GM18502 (cell line): ENCODE data around the gene SLC66A3.

Experiments used
- ATAC-seq: cut with Tn5 transposase; IDR thresholded peaks from one replicate; pipeline ENCODE4 v1.9.1; 2021; ENCODE audit warnings: mild to moderate bottlenecking; ENCODE audit not compliant: unreplicated experiment, poor library complexity

The SLC66A3 gene

DNA sequence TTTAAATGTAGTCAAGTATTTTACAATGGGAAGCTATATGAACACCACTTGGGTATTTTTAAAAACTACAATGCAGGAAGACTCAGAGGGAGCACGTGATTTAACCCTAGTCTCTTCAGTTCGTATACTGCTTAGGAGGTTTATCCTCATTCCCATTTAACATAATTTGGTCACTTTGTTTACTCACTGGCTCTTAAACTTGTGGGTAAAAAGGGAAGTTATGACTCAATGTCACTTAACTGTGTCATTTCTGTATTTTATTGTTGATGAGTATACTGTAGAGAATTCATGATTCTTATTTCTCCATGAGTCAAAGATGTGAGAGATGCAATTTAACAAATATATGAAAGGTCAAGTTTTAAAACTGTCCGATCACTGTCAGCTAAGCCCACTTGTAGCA, 48.2 kb downstream of the SLC66A3 start:
- ATAC-seq = peak; percentile 56

DNA sequence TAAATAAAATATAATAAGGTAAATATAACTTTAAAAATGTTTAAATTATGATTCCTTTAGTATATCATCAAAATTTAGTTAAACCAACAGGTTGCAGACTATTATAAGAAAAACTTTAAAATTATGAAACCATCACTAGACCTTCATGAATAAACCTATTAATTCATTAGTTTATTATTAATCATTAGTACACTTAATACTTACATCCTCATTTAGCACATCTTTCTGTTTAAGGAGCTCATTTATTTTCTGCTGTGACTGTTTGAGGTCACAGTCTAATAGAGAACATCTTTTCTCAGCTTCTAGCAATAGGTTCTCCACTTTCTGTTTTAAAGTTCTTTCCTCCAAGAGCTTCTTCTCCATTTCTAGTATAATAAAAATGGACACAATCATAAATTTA, 52.8 kb downstream of the SLC66A3 start:
- ATAC-seq = no peak

DNA sequence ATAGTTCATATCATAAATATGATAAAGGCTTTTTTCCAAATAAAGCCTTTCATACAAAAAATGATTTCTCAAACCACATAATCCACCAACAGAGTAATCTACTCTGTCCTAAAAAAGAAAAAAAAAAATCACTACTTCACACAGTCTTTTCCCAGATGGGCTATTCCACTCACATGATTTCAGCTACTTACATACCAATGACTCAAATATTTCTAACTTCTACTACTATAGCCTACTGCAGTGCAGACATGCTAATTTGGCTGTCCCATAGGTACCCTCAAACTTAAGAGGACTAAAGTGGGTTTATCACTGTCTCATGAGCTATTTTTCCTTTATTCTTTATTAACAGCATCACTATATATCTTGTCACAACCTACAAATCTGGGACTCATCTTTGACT, 57.4 kb downstream of the SLC66A3 start:
- no peak for ATAC-seq

DNA sequence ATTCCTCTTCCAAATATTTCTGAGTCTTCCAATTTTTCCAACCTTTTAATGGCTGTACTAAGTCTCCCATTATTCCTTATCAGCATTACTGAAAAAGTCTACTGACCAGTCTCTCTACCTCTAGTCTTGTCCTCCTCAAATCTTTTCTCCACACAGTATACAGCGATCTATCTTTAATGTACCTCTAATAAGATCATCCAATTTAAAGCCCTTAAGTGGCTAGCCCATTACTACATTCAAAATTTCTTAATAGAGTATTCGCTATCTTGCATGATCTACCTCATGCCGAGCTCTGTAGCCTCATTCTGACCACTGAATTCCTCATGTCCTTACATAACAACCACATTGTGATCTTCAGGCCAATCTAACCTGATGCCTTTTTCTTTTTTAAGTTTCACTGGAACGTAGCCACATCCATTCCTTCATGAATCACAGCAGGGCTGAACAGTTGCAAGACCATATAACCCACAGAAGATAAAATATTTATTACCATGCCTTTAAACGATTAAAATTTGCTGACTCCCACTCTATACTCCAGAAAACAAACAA, 57.9 kb downstream of the SLC66A3 start:
- no peak for ATAC-seq

GRCh38 chr2:11213975-11214374, 58.7 kb downstream of the SLC66A3 start:
- ATAC-seq = no peak

DNA sequence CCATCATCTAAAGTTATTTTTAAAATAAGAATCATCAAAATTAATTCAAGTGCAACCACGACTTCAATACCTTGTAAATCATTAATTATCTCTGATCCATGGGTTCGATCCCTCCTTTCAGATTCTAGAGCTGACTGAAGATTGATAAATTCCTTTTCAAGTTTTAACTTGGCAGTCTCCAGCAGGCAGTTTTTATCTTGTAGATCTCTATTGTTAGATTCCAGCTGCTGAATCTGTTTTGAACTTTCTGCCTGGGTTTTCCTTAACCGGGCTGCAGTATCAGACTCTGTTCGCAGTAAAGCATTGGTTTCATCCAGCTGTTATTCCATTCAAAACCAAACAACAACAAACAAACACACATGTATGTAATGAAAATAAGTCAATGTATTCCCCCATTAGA, 59.5 kb downstream of the SLC66A3 start:
- no peak for ATAC-seq

GRCh38 chr2:11215407-11215806, 60.1 kb downstream of the SLC66A3 start:
- no peak for ATAC-seq

GRCh38 chr2:11220445-11220844, 65.2 kb downstream of the SLC66A3 start:
- no peak for ATAC-seq

DNA sequence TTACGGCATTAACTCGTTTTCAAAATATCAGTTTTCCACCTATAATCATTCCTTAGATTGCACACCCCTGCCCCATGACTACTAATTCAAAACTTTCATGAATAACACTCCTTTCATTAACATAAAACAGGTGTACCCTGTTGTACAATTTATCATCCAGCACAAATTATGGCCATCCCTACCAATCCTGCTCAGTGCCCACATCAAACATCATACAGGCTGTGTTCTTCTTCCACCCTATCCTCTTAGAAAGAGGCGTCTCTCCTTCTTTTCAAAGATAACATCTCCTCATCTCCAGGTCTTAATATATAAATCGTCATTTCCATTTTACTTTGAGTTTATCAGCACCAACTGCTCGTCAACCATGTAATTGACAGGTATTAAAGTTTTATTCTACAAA, 67.6 kb downstream of the SLC66A3 start:
- ATAC-seq = no peak

- no peak for ATAC-seq
These were observed 69.6 kb downstream of the SLC66A3 start for GRCh38 chr2:11224887-11225286.

GRCh38 chr2:11227595-11227994, 72.3 kb downstream of the SLC66A3 start:
- ATAC-seq = no peak
